GM19468 (cell line): ENCODE measurements around the gene CPNE4.
A peak's percentile ranks its signal among the peaks of the same experiment; 100 is the strongest.
"Not testable (repeated sequence)": the region's sequence is repeated elsewhere in the genome, so short reads cannot be mapped to it uniquely, and the experiment has no call there.

ENCODE experiments used
- ATAC-seq: cut with Tn5 transposase; IDR thresholded peaks from one replicate; pipeline ENCODE4 v1.9.1; 2021; ENCODE audit warnings: mild to moderate bottlenecking, moderate library complexity, moderate number of reproducible peaks; ENCODE audit not compliant: unreplicated experiment; ENCODE audit errors: extremely low read depth

The CPNE4 gene

DNA sequence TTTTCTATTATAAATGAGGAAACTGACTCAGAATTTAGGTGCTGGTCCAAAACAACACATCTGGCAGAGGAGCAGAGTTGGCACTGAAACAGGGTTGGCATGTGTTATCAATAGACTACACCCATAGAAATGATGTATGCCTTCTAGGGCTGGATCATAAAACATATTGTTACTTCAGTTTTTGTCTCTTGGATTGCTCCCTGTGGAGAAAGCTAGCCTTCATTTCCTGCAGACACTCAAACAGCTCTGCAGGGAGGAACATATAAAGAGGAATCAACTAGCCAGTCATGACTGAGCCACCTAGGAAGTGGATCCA is 531.5 kb downstream of the CPNE4 start:
- ATAC-seq, result no peak

DNA sequence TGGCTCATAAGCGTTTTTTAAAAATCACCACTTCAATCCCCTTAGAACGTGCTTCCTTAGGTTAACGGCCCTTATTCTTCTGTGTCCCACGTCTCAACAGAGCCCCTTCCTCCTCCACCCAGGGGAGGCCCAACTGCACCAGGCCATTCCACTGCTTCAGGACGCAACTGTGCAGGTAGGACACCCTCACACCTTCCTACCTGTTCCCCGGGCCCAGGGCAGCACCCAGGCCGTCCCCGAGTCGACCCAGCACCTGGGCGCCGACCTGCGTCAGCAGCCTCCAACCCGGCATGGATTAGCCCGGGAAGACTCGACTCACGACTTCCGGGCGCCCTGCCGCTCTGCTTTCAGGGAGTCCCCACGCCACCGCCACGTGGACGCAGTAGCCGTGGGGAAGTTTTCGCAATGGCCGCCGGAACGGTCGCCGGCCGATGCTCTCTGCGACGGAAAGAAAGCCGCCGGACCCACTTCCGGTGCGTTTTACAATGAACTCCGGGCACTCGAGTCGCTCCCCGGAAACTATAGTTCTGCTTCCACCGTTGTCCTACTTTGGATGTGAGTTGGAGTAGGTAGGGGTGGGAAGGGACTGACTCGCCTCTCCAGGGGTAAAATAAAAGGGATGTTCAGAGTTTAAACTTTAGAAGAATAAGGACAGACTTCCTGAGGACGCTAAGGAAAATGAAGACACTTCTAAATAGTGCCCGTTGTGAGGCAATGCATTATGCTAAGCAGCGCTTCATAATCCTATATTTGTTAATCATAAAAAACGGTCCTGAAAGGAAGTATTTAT is 532.1 kb downstream of the CPNE4 start, which contains the start of gene MRPL3:
Gene MRPL3, minus strand, starts transcription at position 442 of the 790 bp plus-strand sequence. Its CDS starts 150 bp downstream, at position 292.
- peak; percentile 65 for ATAC-seq

DNA sequence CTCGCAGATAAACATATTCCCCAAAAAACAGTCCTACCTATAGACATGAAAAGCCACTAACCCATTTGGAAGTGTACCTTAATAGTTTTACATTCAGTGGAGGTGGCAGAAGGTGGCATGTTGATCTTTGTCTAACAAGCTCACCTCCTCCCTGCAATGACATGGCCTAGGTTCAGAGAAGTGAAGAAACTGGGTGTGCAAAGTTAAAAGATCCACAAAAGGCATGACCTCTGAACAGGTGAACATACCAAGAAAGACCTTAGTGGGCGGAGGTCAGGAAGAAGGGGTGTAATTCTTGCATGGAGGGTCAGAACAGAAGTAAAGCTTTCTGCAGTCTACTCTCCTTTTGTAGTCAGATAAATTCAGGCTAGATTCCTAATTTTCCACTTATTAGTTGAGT is 532.9 kb downstream of the CPNE4 start:
- ATAC-seq, result no peak

DNA sequence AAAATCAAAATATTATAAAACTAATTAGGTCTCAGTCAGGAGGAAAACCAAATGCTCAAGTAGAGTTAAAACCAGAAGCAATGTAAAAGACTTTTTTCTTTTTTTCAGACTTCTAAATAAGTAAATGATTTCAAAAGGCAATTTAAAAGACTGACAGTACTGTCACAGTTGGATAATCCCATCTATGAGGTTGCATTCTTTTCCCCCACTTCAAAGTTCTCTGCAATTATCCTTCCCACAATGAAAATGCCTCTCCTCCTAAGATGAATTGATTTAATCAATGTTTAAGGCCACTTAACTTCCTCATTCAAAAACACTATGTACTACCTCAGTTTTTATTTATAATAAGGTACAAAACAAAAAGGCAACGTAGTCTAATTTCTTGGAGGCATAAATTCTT is 540.1 kb downstream of the CPNE4 start:
- ATAC-seq, result no peak

DNA sequence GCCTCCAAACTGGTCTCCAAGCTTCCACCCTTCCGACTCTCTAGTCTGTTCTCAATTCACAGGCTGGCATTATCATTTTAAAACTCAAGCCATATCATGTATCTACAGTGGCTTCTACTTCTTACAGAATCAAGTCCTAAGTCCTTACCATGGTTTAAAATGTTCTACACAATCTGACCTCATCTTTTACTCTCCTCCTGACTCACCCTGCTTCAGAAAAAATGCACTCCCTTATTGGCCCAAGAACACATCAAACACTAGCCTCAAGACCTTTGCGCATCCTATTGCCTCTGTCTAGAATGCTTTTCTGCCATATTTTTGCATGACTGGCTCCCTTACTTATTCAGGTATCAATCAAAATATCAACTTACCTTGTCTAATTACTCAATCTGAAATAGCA is 543.0 kb downstream of the CPNE4 start:
- no peak for ATAC-seq

DNA sequence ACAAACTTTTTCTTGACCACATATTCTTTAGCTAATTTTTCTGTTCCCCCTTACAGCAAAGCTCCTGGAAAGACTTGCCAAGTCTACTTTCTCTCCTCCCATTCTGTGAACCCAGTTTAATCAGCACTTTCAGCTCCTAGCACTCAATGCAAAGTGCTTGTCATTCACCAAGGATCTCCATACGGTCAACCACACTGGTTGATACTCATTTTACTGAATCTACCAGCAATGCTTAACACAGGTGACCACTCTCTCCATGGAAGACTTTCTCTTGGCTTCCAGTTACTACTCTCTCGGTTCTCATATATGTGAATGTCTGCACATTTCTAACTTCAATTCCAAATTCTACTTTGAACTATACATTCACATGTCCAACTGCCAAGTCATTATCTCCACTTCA is 543.7 kb downstream of the CPNE4 start:
- ATAC-seq, result no peak

DNA sequence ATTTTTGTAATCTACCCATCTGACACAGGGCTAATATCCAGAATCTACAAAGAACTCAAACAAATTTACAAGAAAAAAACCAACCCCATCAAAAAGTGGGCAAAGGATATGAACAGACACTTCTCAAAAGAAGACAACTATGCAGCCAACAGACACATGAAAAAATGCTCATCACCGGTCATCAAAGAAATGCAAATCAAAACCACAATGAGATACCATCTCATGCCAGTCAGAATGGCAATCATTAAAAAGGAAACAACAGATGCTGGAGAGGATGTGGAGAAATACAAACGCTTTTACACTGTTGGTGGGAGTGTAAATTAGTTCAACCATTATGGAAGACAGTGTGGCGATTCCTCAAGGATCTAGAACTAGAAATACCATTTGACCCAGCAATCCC is 548.3 kb downstream of the CPNE4 start:
- ATAC-seq, result not testable (repeated sequence)

DNA sequence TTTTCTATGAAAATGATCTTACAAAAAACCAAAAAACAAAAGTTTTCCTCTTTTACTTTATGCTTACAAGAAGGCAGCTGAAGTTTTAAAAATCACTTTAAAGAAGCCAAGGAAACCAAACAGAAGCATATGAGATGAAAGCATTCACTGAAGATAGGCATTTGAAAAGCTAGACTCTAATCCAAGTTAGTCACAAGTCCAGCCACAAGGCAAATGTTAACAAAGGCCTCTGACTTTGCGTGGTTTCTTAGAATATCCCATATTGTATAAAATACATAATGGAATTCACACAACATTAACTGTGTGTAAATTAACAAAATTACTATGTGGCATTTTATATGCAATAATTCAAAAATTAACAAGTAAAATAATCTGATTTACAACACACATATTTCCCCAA is 549.7 kb downstream of the CPNE4 start:
- ATAC-seq, result no peak

DNA sequence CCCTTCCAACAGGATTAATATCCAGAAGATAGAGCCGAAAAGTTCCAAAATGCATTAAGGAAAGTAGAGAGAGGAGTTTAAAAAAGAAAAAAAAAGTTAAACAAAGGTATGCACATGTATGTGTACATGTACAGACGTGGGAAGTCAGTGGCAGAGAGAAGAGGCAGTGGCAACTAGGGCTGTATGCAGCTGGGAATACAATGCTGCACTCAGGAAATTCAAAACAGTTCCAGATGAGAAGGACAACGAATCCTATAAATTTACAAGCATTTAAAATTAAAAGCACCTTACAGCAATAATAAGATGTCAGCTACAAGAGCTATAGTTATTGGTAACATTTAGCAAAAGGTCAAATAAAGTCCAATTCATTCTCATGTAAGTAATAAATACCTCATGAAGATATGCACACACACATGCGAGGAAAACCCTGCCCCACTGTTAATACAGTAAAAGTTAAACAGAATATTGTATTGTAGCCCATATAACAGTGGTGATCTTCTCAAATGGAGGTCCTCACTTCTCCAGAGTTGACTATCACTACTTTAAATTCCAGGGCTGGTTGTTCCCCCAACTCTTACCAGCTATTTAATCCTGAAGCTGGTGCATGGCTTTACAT is 550.2 kb downstream of the CPNE4 start:
- ATAC-seq, result no peak
